Subcutaneous abdominal adipose tissue (tissue), 5 donors: ENCODE data around the gene NKTR.

Experiments
- H3K27ac ChIP-seq: one replicate; pipeline ENCODE4 v1.7.0; 2013; ENCODE audit warnings: low read depth, mild to moderate bottlenecking, inconsistent platforms, low read length, moderate library complexity
- H3K27me3 ChIP-seq, 5 donors: one replicate each; pipeline ENCODE4 v1.7.0; 2013; ENCODE audit warnings: low read length in 5 of 5, inconsistent platforms in 1 of 5; ENCODE audit not compliant: control insufficient read depth in 5 of 5, insufficient read depth in 4 of 5
- H3K36me3 ChIP-seq, 5 donors: one replicate each; pipeline ENCODE4 v1.7.0; 2013; ENCODE audit warnings: low read length in 5 of 5; ENCODE audit not compliant: control insufficient read depth in 5 of 5, insufficient read depth in 5 of 5
- H3K4me1 ChIP-seq, 5 donors: one replicate each; pipeline ENCODE4 v1.7.0; 2013; ENCODE audit warnings: low read length in 5 of 5, mild to moderate bottlenecking in 3 of 5, moderate library complexity in 1 of 5; ENCODE audit not compliant: control insufficient read depth in 5 of 5, insufficient read depth in 5 of 5
- H3K4me3 ChIP-seq, 5 donors: one replicate each; pipeline ENCODE4 v1.7.0; 2013; ENCODE audit warnings: low read length in 5 of 5, low read depth in 1 of 5
- H3K9ac ChIP-seq, 5 donors: one replicate each; pipeline ENCODE4 v1.7.0; 2013; ENCODE audit warnings: low read length in 5 of 5, mild to moderate bottlenecking in 4 of 5, moderate library complexity in 3 of 5
- H3K9me3 ChIP-seq, 5 donors: one replicate each; pipeline ENCODE4 v1.7.0; 2013; ENCODE audit warnings: low read length in 5 of 5; ENCODE audit not compliant: control insufficient read depth in 5 of 5
- donor health status: healthy.
- donor health status: healthy.
- donor health status: healthy.
- donor health status: healthy.
- donor health status: healthy.

The NKTR gene

DNA sequence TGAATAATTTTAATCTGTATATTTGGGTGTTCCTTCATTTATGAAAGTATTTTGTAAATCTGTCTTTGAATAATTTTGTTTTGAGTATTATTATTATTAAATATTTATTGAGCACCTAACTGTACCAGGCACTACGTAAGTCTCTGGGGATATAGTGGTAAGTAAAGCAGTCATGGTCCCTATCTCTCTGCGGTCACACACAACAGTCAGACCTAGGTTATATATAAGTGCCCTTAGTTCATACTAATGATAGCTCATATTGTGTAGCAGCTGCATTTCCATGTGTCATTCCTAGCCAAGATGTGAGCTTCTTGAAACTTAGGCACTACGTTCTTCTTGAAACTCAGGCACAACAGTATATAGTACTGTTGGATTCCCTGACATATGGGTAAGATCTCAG, 12.4 kb downstream of the NKTR start:
- H3K4me1 ChIP-seq = peaks cover 1 to 38% (median 18%) of the 10 kb centered on the region in 5 donors

DNA sequence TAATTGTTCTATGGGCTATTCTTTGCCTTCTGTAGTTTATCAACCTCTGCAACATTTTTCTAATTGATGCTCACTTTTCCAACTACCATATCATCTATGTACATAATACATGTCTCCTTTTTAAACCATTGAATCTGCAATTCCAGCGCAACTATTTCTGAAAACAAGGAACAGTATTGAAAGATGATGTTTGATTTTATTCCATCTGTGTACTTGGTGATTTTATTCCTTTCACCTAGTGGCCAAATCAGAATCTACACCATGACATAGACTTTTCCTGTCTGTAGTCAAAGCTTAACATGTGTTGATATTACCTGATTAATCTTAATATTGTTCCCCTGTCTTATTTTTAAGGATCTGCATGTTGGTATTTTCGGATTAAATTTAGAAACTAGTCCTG, 13.0 kb downstream of the NKTR start:
- Histone ChIP-seq H3K4me1 (peaks cover 1 to 34% (median 14%) of the 10 kb centered on the region in 5 donors), H3K9me3 (no peaks in the 10 kb centered on the region), H3K9ac (no peak overlapping the region), H3K36me3 (peaks cover 0 to 9% (median under 1%) of the 10 kb centered on the region in 5 donors), H3K27ac (no peak overlapping the region), H3K4me3 (no peak overlapping the region), H3K27me3 (no peaks in the 10 kb centered on the region)

More for the DNA sequence above, 12.4 kb downstream of the NKTR start:
- Histone ChIP-seq H3K9me3 (no peaks in the 10 kb centered on the region), H3K27ac (no peak overlapping the region), H3K9ac (no peak overlapping the region), H3K36me3 (peaks cover 0 to 10% (median 2%) of the 10 kb centered on the region in 5 donors), H3K27me3 (no peaks in the 10 kb centered on the region), H3K4me3 (no peak overlapping the region)

DNA sequence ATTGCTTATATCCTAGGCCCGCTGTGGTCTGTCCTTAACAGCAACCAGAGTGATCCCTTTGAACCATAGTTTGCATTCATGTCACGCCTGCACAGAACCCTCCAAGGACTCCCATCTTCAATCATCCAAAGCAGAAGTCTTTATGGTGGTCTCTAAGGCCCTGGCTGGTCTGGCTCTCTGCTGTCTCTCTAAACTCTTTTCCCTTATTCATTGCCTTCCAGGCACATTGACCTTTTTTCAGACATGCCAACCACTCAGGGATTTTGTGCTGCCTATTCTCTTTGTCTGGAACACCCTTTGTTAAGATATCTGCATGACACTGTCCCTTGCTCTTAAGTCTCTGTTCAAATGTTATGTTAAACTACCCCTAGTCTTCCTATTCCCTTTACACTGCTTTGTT, 31.1 kb downstream of the NKTR start:
- H3K27me3 ChIP-seq = no peaks in the 10 kb centered on the region
- peaks cover 57 to 69% (median 61%) of the 10 kb centered on the region in 5 donors for H3K36me3 ChIP-seq
- no peak overlapping the region for H3K27ac ChIP-seq

GRCh38 chr3:42632146-42632545, 31.7 kb downstream of the NKTR start:
- no peaks in the 10 kb centered on the region for H3K27me3 ChIP-seq
- H3K36me3 ChIP-seq = peaks cover 61 to 74% (median 66%) of the 10 kb centered on the region in 5 donors

More for the DNA sequence above, 31.1 kb downstream of the NKTR start:
- Histone ChIP-seq H3K9me3 (no peaks in the 10 kb centered on the region), H3K4me3 (no peak overlapping the region), H3K9ac (no peak overlapping the region), H3K4me1 (no peaks in the 10 kb centered on the region)

GRCh38 chr3:42633544-42633943, 33.1 kb downstream of the NKTR start:
- Histone ChIP-seq H3K4me1 (no peaks in the 10 kb centered on the region), H3K27me3 (no peaks in the 10 kb centered on the region), H3K9ac (no peak overlapping the region), H3K27ac (no peak overlapping the region), H3K9me3 (no peaks in the 10 kb centered on the region), H3K4me3 (no peak overlapping the region), H3K36me3 (peaks cover 71 to 85% (median 77%) of the 10 kb centered on the region in 5 donors)

More at GRCh38 chr3:42632146-42632545, 31.7 kb downstream of the NKTR start:
- no peaks in the 10 kb centered on the region for H3K4me1 ChIP-seq
- H3K9me3 ChIP-seq = no peaks in the 10 kb centered on the region
- no peak overlapping the region for H3K27ac ChIP-seq
- H3K4me3 ChIP-seq = no peak overlapping the region
- no peak overlapping the region for H3K9ac ChIP-seq

- H3K4me1 ChIP-seq = peaks cover 0 to 7% (median 0%) of the 10 kb centered on the region in 5 donors
- no peaks in the 10 kb centered on the region for H3K9me3 ChIP-seq
- peaks cover 81 to 98% (median 88%) of the 10 kb centered on the region in 5 donors for H3K36me3 ChIP-seq
- H3K4me3 ChIP-seq = no peak overlapping the region
- H3K27ac ChIP-seq = no peak overlapping the region
- no peak overlapping the region for H3K9ac ChIP-seq
- H3K27me3 ChIP-seq = no peaks in the 10 kb centered on the region
Measured at GRCh38 chr3:42635111-42635510, 34.6 kb downstream of the NKTR start.

- no peak overlapping the region for H3K4me3 ChIP-seq
- H3K9me3 ChIP-seq = no peaks in the 10 kb centered on the region
- peaks cover 67 to 92% (median 79%) of the 10 kb centered on the region in 5 donors for H3K36me3 ChIP-seq
- no peak overlapping the region for H3K9ac ChIP-seq
- H3K27ac ChIP-seq = no peak overlapping the region
- no peaks in the 10 kb centered on the region for H3K27me3 ChIP-seq
- peaks cover 0 to 7% (median 0%) of the 10 kb centered on the region in 5 donors for H3K4me1 ChIP-seq
Measured at GRCh38 chr3:42637001-42637400, 36.5 kb downstream of the NKTR start.

DNA sequence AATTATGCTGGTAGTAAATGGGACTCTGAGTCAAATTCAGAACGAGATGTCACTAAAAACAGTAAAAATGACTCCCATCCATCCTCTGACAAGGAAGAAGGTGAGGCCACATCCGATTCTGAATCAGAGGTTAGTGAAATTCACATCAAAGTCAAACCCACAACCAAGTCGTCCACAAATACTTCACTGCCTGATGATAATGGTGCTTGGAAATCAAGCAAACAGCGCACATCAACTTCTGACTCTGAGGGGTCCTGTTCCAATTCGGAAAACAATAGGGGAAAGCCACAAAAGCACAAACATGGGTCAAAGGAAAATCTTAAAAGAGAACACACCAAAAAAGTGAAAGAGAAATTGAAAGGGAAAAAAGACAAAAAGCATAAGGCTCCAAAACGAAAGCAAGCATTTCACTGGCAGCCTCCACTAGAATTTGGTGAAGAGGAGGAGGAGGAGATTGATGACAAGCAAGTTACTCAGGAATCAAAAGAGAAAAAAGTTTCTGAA, 37.9 kb downstream of the NKTR start:
- Histone ChIP-seq H3K36me3 (peaks cover 69 to 92% (median 79%) of the 10 kb centered on the region in 5 donors), H3K27ac (no peak overlapping the region), H3K9ac (peak overlapping the region in 1 of 5 donors; percentile 40), H3K4me3 (no peak overlapping the region), H3K27me3 (no peaks in the 10 kb centered on the region), H3K4me1 (peaks cover 0 to 7% (median 0%) of the 10 kb centered on the region in 5 donors), H3K9me3 (no peaks in the 10 kb centered on the region)

GRCh38 chr3:42639192-42639591, 38.7 kb downstream of the NKTR start:
- Histone ChIP-seq H3K9me3 (no peaks in the 10 kb centered on the region), H3K4me1 (peaks cover 0 to 7% (median 0%) of the 10 kb centered on the region in 5 donors), H3K4me3 (no peak overlapping the region), H3K9ac (peak overlapping the region in 1 of 5 donors; percentile 40), H3K36me3 (peaks cover 67 to 92% (median 79%) of the 10 kb centered on the region in 5 donors), H3K27me3 (no peaks in the 10 kb centered on the region), H3K27ac (no peak overlapping the region)

DNA sequence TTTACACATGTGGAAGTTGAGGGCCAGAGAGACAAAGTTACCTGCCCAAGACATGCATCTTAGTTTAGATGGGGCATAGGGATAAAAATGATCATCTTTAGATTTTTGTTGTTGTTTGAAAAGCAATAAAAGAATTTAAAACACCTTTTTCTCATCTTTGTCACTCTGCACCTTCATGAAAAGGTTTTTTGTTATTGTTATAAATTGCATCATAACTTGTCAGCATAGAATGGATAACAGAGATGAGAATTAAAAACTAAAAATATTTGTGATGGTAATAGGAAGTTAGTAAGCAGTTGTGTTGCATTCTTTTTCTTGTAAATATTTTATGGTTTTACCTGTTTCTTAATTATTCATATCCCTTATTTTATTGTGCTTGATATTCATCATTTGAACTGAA, 39.6 kb downstream of the NKTR start:
- peaks cover 60 to 92% (median 81%) of the 10 kb centered on the region in 5 donors for H3K36me3 ChIP-seq
- H3K4me1 ChIP-seq = peaks cover 0 to 7% (median 0%) of the 10 kb centered on the region in 5 donors
- no peaks in the 10 kb centered on the region for H3K27me3 ChIP-seq
- H3K9me3 ChIP-seq = no peaks in the 10 kb centered on the region
- H3K4me3 ChIP-seq = no peak overlapping the region
- H3K9ac ChIP-seq = no peak overlapping the region
- H3K27ac ChIP-seq = no peak overlapping the region
